Esophagus muscularis mucosa (tissue), 4 donors: ENCODE data around the gene ANXA5.

Experiments used
- EP300 ChIP-seq: sonication (generic); formaldehyde crosslinking; IDR thresholded peaks from one replicate; pipeline ENCODE4 v1.6.1; 2017; ENCODE audit warnings: antibody characterized with exemption
- POLR2A ChIP-seq: fragments of 450-650 bp; IDR thresholded peaks from one replicate; pipeline ENCODE4 v1.6.1; 2017; ENCODE audit warnings: antibody characterized with exemption, moderate library complexity, mild to moderate bottlenecking, low read depth
- TF ChIP-seq, protein P1 (sequence below), 3 experiments: fragments of 200-600 bp in 2 of 3; fragments of 450-650 bp in 1 of 3; sonication (generic) in 2 of 3; IDR thresholded peaks; one replicate each; pipeline ENCODE4 v1.5.1; 2017 to 2019; ENCODE audit warnings: antibody characterized with exemption in 3 of 3, mild to moderate bottlenecking in 2 of 3, moderate library complexity in 1 of 3

DNA sequence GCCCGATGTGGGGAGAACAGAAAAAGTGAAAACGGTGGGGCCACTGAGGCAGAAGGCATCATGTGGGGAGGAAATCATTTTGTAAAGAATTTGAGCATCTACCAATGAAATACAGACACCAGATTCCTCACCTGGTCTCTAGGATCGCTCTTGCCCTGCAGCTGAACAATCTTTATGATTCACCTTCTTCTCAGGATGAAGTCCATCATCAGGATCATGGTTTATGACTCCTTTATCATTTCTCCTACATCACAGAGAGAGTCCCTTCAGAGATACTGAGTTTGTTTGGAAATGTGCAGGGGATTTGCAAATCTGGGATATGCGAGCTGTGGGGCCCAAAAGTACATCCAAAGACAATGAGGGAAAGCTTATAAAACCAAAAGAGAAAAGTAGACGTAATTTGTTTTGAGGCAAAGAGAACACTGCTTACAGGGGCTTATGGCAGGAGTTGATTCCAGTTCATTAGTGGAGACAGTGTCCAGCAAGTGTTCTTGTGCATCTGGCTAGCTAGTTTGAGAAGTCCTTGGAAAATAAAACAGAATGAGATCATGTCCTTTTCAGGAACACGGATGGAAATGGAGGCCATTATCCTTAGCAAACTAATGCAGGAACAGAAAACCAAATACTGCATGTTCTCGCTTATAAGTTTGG is 15.3 kb upstream of the ANXA5 start:
- TF ChIP-seq POLR2A (no peak), EP300 (no peak)
- TF ChIP-seq, protein P1, sequence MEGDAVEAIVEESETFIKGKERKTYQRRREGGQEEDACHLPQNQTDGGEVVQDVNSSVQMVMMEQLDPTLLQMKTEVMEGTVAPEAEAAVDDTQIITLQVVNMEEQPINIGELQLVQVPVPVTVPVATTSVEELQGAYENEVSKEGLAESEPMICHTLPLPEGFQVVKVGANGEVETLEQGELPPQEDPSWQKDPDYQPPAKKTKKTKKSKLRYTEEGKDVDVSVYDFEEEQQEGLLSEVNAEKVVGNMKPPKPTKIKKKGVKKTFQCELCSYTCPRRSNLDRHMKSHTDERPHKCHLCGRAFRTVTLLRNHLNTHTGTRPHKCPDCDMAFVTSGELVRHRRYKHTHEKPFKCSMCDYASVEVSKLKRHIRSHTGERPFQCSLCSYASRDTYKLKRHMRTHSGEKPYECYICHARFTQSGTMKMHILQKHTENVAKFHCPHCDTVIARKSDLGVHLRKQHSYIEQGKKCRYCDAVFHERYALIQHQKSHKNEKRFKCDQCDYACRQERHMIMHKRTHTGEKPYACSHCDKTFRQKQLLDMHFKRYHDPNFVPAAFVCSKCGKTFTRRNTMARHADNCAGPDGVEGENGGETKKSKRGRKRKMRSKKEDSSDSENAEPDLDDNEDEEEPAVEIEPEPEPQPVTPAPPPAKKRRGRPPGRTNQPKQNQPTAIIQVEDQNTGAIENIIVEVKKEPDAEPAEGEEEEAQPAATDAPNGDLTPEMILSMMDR (IDR thresholded peaks at IDR 0.05), result no peak
